Measurements from ENCODE around the gene TAOK2. TPM values are rescaled to one million over a fixed set of nuclear protein-coding genes. Genes with fewer than 3 reads are reported as not detected.

Gene TAOK2
- total RNA-seq, 1 donor = 44.6 TPM

- DNase-seq (ENCODE audit: low read depth) = no peak
- TF ChIP-seq, protein P1, sequence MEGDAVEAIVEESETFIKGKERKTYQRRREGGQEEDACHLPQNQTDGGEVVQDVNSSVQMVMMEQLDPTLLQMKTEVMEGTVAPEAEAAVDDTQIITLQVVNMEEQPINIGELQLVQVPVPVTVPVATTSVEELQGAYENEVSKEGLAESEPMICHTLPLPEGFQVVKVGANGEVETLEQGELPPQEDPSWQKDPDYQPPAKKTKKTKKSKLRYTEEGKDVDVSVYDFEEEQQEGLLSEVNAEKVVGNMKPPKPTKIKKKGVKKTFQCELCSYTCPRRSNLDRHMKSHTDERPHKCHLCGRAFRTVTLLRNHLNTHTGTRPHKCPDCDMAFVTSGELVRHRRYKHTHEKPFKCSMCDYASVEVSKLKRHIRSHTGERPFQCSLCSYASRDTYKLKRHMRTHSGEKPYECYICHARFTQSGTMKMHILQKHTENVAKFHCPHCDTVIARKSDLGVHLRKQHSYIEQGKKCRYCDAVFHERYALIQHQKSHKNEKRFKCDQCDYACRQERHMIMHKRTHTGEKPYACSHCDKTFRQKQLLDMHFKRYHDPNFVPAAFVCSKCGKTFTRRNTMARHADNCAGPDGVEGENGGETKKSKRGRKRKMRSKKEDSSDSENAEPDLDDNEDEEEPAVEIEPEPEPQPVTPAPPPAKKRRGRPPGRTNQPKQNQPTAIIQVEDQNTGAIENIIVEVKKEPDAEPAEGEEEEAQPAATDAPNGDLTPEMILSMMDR (IDR thresholded peaks at IDR 0.05; ENCODE audit: insufficient read depth, low read length) = no peak
- H3K4me3 ChIP-seq (ENCODE audit: low read depth, low read length) = no peak overlapping the region
Measured at GRCh38 chr16:29940656-29941055, 33.0 kb upstream of the TAOK2 start.

DNA sequence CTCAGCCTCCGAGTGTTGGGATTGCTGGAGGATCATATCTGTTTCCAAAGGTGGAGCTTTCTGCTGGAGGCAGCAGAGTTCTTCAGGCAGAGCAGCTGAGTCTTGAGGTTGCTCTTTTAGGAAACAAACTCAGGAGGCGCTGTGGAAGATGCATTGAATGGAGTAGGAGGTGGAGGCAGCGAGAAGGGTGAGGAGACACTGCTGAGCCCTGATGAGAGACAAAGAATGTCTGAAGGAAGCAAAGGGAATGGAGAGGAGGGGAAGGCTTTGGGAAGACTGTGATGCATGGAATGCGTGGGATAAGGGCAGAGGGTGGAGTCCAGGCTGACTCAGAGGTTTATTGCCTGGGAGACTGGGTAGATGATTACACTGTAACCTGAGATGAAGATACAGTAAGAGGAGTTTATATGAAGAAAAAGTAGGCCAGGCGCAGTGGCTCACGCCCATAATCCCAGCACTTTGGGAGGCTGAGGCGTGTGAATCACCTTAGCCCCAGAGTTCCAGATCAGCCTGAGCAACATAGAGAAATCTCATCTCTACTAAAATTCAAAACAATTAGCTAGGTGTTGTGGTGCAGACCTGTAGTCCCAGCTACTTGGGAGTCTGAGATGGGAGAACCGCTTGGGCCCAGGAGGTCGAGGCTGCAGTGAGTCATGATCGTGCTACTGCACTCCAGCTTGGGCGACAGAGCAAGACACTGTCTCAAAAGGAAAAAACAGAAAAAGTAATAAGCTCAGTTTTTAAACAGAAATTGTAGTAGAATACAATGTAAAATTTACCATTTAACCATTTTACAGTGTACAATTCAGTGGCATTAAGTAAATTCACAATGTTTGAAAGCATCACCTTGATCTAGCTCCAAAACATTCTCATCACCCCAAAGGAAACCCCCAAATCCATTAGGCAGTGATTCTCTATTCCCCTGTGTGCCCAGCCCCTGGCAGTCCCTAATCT, 29.5 kb upstream of the TAOK2 start:
- DNase-seq (ENCODE audit: low read depth) = peak; percentile 98
- H3K4me3 ChIP-seq (ENCODE audit: low read depth, low read length) = peak overlapping the region; percentile 19
- TF ChIP-seq, protein P1 (IDR thresholded peaks at IDR 0.05; ENCODE audit: insufficient read depth, low read length) = peak; percentile 49

DNA sequence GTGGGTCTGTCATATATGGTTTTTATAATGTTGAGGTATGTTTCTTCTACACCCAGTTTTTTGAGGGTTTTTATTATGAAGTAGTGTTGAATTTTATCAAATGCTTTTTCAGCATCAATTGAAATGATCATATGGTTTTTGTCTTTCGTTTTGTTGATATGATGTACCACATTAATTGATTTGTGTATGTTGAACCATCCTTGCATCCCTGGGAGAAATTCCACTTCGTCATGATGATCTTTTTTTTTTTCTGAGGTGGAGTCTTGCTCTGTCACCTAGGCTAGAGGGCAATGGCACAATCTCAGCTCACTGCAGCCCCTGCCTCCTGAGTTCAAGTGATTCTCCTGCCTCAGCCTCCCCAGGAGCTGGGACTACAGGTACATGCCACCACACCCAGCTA, 25.8 kb upstream of the TAOK2 start:
- TF ChIP-seq, protein P1 (IDR thresholded peaks at IDR 0.05; ENCODE audit: insufficient read depth, low read length) = no peak

DNA sequence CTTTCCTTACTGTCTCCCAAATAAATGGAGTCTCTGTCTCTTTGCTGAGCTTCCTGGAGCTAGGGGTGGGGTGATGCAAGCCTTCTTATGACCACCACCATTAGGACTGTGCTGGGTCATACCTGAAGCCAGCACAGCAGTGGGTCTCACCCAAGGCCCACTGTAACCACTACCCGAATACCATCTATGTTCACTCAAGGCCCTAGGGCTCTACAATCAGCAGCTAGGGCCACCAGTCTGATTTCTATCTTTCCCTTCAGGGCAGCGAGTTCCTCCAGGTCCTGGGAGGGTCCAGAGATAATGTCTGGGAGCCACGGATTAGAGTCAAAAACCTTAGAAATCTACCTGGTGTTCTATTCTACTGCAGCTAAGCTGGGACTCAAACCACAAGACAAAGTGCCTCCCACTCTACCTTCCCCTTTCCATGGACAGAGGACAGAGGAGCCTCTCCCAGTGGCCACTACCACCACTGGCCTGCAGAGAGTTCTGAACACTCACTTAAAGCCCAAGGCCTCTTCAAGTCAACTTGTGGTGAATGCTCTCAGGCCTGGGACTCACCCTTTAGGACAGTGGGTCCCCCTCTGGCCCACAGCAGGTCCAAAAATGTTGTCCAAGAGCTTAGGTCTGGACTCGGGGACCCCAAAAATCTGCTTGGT, 22.7 kb upstream of the TAOK2 start:
- TF ChIP-seq, protein P1 (IDR thresholded peaks at IDR 0.05; ENCODE audit: insufficient read depth, low read length) = no peak
- no peak for DNase-seq (ENCODE audit: low read depth)

More for the DNA sequence above, 25.8 kb upstream of the TAOK2 start:
- no peak overlapping the region for H3K4me3 ChIP-seq (ENCODE audit: low read depth, low read length)
- DNase-seq (ENCODE audit: low read depth) = no peak

GRCh38 chr16:29951625-29952365, 21.9 kb upstream of the TAOK2 start:
- TF ChIP-seq, protein P1 (IDR thresholded peaks at IDR 0.05; ENCODE audit: insufficient read depth, low read length) = peak; percentile 5
- no peak overlapping the region for H3K4me3 ChIP-seq (ENCODE audit: low read depth, low read length)
- no peak for DNase-seq (ENCODE audit: low read depth)

More for the DNA sequence above, 22.7 kb upstream of the TAOK2 start:
- no peak overlapping the region for H3K4me3 ChIP-seq (ENCODE audit: low read depth, low read length)

GRCh38 chr16:29958756-29959155, 14.9 kb upstream of the TAOK2 start:
- TF ChIP-seq, protein P1 (IDR thresholded peaks at IDR 0.05; ENCODE audit: insufficient read depth, low read length) = no peak
- DNase-seq (ENCODE audit: low read depth) = no peak
- H3K4me3 ChIP-seq (ENCODE audit: low read depth, low read length) = no peak overlapping the region
